ENCODE measurements around the gene DNHD1. TPM values are rescaled to one million over a fixed set of nuclear protein-coding genes. Genes with fewer than 3 reads are reported as not detected.

DNHD1 gene
- total RNA-seq, 1 donor from 2014 or later: 17.2 TPM

GRCh38 chr11:6572215-6572614 is 75.1 kb downstream of the DNHD1 start:
- no peaks in the 10 kb centered on the region for H3K9me3 ChIP-seq
- H3K27ac ChIP-seq: no peak overlapping the region
- H3K4me1 ChIP-seq: peaks cover 20% of the 10 kb centered on the region
- H3K36me3 ChIP-seq: no peaks in the 10 kb centered on the region
- H3K4me3 ChIP-seq: no peak overlapping the region
- no peak for DNase-seq (ENCODE audit: extremely low spot score in 2 of 2)
- H3K27me3 ChIP-seq: no peaks in the 10 kb centered on the region
- intact Hi-C loops (cut with DNase I): no loop called here
- TF ChIP-seq POLR2AphosphoS5 (IDR thresholded peaks at IDR 0.05; ENCODE audit: insufficient read depth in 1 of 2, low read depth in 1 of 2) (no peak), CTCF (IDR thresholded peaks at IDR 0.05) (no peak), POLR2A (IDR thresholded peaks at IDR 0.05) (no peak)

- no peak for TF ChIP-seq POLR2AphosphoS5 (IDR thresholded peaks at IDR 0.05; ENCODE audit: insufficient read depth in 1 of 2, low read depth in 1 of 2)
- no peak for TF ChIP-seq CTCF (IDR thresholded peaks at IDR 0.05)
- TF ChIP-seq POLR2A (IDR thresholded peaks at IDR 0.05): no peak
- Histone ChIP-seq H3K36me3 (no peaks in the 10 kb centered on the region), H3K27ac (no peak overlapping the region), H3K9me3 (no peaks in the 10 kb centered on the region), H3K27me3 (no peaks in the 10 kb centered on the region), H3K4me3 (no peak overlapping the region), H3K4me1 (peaks cover 21% of the 10 kb centered on the region)
- no peak for DNase-seq (ENCODE audit: extremely low spot score in 2 of 2)
- intact Hi-C loops (cut with DNase I): no loop called here
These were observed 78.0 kb downstream of the DNHD1 start for GRCh38 chr11:6574816-6575715.

GRCh38 chr11:6576471-6577373 is 79.6 kb downstream of the DNHD1 start:
- Histone ChIP-seq H3K27me3 (no peaks in the 10 kb centered on the region), H3K9me3 (no peaks in the 10 kb centered on the region), H3K36me3 (no peaks in the 10 kb centered on the region), H3K4me3 (no peak overlapping the region), H3K4me1 (peaks cover 21% of the 10 kb centered on the region), H3K27ac (peak overlapping the region; percentile 35)
- no peak for DNase-seq (ENCODE audit: extremely low spot score in 2 of 2)
- intact Hi-C loops (cut with DNase I): no loop called here
- TF ChIP-seq POLR2AphosphoS5 (IDR thresholded peaks at IDR 0.05; ENCODE audit: insufficient read depth in 1 of 2, low read depth in 1 of 2) (no peak), POLR2A (IDR thresholded peaks at IDR 0.05) (no peak), CTCF (IDR thresholded peaks at IDR 0.05) (no peak)

GRCh38 chr11:6578134-6578533 is 81.1 kb downstream of the DNHD1 start:
- peaks cover 21% of the 10 kb centered on the region for H3K4me1 ChIP-seq
- intact Hi-C loops (cut with DNase I): no loop called here

More at GRCh38 chr11:6578134-6578533, 81.1 kb downstream of the DNHD1 start:
- no peak for TF ChIP-seq POLR2A (IDR thresholded peaks at IDR 0.05)
- no peak for TF ChIP-seq POLR2AphosphoS5 (IDR thresholded peaks at IDR 0.05; ENCODE audit: insufficient read depth in 1 of 2, low read depth in 1 of 2)
- no peak for TF ChIP-seq CTCF (IDR thresholded peaks at IDR 0.05)
- no peaks in the 10 kb centered on the region for H3K27me3 ChIP-seq
- H3K4me3 ChIP-seq: no peak overlapping the region
- H3K27ac ChIP-seq: no peak overlapping the region
- H3K9me3 ChIP-seq: no peaks in the 10 kb centered on the region
- DNase-seq (ENCODE audit: extremely low spot score in 2 of 2): no peak
- H3K36me3 ChIP-seq: no peaks in the 10 kb centered on the region

Data from vagina (tissue), 2 donors.